ENCODE data around the gene PTPRM. TPM values are rescaled to one million over a fixed set of nuclear protein-coding genes. Genes with fewer than 3 reads are reported as not detected.

Gene PTPRM
- total and polyA plus RNA-seq, 2 donors (not counting 3 experiments of a cell fraction or from before 2014, with no cell fraction given): 37.4 to 43.7 TPM

- ChIA-PET CTCF (no interaction called here), POLR2A (no interaction called here)
- no TSS peak for BruUV-seq (replicated peaks)
- TF ChIP-seq MYC (IDR thresholded peaks at IDR 0.05; ENCODE audit: low read depth, low read length) (no peak), JUN (IDR thresholded peaks at IDR 0.05; ENCODE audit: borderline replicate concordance, insufficient read depth, insufficient read length, low read depth) (no peak), POLR2A (IDR thresholded peaks at IDR 0.05; ENCODE audit: low read depth, low read length) (no peak), MAX (IDR thresholded peaks at IDR 0.05; ENCODE audit: insufficient read depth, insufficient read length) (no peak), POLR2AphosphoS5 (IDR thresholded peaks at IDR 0.05; ENCODE audit: insufficient read depth, low read depth, low read length) (no peak), EZH2 (IDR thresholded peaks at IDR 0.05; ENCODE audit: borderline replicate concordance, low read depth, low read length, severe bottlenecking) (no peak), FOS (IDR thresholded peaks at IDR 0.05; ENCODE audit: borderline replicate concordance, insufficient read depth, low read length) (no peak), GATA2 (IDR thresholded peaks at IDR 0.05; ENCODE audit: insufficient read depth, insufficient read length, low read depth, low read length) (no peak)
- TF ChIP-seq, protein P1, sequence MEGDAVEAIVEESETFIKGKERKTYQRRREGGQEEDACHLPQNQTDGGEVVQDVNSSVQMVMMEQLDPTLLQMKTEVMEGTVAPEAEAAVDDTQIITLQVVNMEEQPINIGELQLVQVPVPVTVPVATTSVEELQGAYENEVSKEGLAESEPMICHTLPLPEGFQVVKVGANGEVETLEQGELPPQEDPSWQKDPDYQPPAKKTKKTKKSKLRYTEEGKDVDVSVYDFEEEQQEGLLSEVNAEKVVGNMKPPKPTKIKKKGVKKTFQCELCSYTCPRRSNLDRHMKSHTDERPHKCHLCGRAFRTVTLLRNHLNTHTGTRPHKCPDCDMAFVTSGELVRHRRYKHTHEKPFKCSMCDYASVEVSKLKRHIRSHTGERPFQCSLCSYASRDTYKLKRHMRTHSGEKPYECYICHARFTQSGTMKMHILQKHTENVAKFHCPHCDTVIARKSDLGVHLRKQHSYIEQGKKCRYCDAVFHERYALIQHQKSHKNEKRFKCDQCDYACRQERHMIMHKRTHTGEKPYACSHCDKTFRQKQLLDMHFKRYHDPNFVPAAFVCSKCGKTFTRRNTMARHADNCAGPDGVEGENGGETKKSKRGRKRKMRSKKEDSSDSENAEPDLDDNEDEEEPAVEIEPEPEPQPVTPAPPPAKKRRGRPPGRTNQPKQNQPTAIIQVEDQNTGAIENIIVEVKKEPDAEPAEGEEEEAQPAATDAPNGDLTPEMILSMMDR (IDR thresholded peaks at IDR 0.05; ENCODE audit: extremely low read depth in 1 of 2, insufficient read depth in 1 of 2, low read depth in 1 of 2, low read length in 2 of 2): no peak
- Histone ChIP-seq H3K4me2 (ENCODE audit: insufficient read depth, low read length) (no peak overlapping the region), H2AFZ (ENCODE audit: low read depth, low read length) (no peak overlapping the region), H3K79me2 (ENCODE audit: control insufficient read depth, insufficient read depth, low read length) (no peaks in the 10 kb centered on the region), H3K9ac (replicated peaks; ENCODE audit: extremely low read depth, insufficient read depth, low read length) (no peak overlapping the region), H3K9me1 (replicated peaks; ENCODE audit: control insufficient read depth, extremely low read depth, insufficient read depth, low read length) (no peaks in the 10 kb centered on the region), H3K27me3 (ENCODE audit: control insufficient read depth in 2 of 2, insufficient read depth in 2 of 2, low read length in 2 of 2) (no peaks in the 10 kb centered on the region), H3K27ac (ENCODE audit: insufficient read depth, low read depth, low read length) (no peak overlapping the region), H4K20me1 (replicated peaks; ENCODE audit: control insufficient read depth, extremely low read depth, insufficient read depth, low read length) (no peaks in the 10 kb centered on the region), H3K9me3 (replicated peaks; ENCODE audit: control insufficient read depth, insufficient read depth, low read length) (no peaks in the 10 kb centered on the region), H3K36me3 (ENCODE audit: control insufficient read depth in 2 of 2, extremely low read depth in 1 of 2, insufficient read depth in 2 of 2, low read length in 2 of 2) (no peaks in the 10 kb centered on the region), H3K4me3 (replicated peaks in 1 of 3; ENCODE audit: insufficient read depth in 1 of 3, low read depth in 1 of 3, low read length in 3 of 3) (no peak overlapping the region), H3K4me1 (ENCODE audit: control insufficient read depth, extremely low read depth, insufficient read depth, low read length) (no peaks in the 10 kb centered on the region)
- dilution Hi-C loops (cut with MboI; ENCODE audit: extremely low pct_ligation_motif_present, low sequenced_read_pairs) (no loop called here), intact Hi-C loops (cut with micrococcal nuclease) (no loop called here)
- DNase-seq (ENCODE audit: low read depth, low spot score) (no peak), FAIRE-seq (no peak)
Observed at GRCh38 chr18:8020132-8020846, 453.2 kb downstream of the PTPRM start.

Data from endothelial cell of umbilical vein (primary cell).